Measurements from ENCODE around the gene HS1BP3.

The HS1BP3 gene

DNA sequence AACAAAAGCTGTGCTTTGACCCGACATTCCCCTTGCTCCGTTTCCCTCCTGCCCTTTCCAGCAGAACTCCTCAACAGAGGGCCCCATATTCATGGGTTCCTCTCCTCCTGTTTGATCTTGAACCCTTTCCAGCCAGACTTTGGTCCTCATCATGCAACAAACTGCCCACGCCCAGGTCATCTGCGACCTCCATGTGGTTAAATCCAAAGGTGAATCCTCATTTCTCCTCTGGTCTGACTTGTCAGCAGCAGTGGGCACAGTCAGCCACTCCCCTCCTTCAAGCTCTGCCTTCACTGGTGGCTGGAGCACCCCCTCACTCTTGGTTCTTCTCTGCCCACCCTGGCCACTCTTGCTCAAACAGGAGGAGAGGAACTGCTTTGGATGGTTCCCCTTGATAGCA is 2.7 kb downstream of the HS1BP3 start:
- no peak for DNase-seq (ENCODE audit: low read depth)
- H3K4me3 ChIP-seq (ENCODE audit: low read depth, low read length), result no peak overlapping the region
- TF ChIP-seq, protein P1, sequence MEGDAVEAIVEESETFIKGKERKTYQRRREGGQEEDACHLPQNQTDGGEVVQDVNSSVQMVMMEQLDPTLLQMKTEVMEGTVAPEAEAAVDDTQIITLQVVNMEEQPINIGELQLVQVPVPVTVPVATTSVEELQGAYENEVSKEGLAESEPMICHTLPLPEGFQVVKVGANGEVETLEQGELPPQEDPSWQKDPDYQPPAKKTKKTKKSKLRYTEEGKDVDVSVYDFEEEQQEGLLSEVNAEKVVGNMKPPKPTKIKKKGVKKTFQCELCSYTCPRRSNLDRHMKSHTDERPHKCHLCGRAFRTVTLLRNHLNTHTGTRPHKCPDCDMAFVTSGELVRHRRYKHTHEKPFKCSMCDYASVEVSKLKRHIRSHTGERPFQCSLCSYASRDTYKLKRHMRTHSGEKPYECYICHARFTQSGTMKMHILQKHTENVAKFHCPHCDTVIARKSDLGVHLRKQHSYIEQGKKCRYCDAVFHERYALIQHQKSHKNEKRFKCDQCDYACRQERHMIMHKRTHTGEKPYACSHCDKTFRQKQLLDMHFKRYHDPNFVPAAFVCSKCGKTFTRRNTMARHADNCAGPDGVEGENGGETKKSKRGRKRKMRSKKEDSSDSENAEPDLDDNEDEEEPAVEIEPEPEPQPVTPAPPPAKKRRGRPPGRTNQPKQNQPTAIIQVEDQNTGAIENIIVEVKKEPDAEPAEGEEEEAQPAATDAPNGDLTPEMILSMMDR (conservative IDR thresholded peaks at IDR 0.05; ENCODE audit: low read depth, low read length), result no peak

DNA sequence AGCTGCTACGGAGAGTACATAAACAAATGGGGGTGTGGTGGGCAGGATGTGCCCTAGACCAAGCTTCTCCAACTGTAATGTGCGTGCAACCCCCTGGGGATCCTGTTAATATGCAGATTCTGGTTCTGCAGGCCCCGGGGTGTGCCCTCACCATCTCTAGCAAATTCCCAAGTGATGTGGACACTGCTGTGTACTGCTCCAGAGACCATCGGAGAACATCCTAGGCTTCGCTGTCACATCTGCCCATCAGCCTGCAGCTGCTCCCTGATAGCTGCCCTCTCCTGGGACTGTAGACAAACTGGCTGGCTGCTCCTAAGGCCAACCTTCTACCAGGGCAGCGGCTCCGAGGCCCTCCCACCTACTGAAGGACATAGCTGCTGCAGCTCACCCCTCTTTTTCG is 3.2 kb downstream of the HS1BP3 start:
- H3K4me3 ChIP-seq (ENCODE audit: low read depth, low read length), result no peak overlapping the region
- TF ChIP-seq, protein P1 (conservative IDR thresholded peaks at IDR 0.05; ENCODE audit: low read depth, low read length), result no peak
- no peak for DNase-seq (ENCODE audit: low read depth)

DNA sequence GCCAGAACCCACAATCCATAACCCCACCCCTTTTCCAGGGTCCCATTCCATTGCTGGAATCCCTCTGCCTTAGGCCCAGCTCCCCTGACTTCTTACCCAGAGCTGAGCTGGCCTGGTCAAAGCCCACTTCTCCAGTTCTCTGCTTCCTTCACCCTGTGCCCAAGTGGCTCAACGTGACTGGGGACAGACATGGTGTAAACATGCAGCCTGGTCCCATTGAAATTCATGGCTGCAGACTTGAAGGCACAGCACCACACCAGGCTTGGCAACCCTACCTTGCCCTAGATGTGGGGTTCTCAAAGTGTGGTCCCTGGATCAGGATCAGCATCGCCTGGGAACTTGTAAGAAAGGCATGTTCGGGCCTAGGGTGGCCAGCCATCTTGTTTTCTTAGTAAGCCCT is 3.7 kb downstream of the HS1BP3 start:
- H3K4me3 ChIP-seq (ENCODE audit: low read depth, low read length), result no peak overlapping the region
- DNase-seq (ENCODE audit: low read depth), result no peak
- TF ChIP-seq, protein P1 (conservative IDR thresholded peaks at IDR 0.05; ENCODE audit: low read depth, low read length), result no peak

DNA sequence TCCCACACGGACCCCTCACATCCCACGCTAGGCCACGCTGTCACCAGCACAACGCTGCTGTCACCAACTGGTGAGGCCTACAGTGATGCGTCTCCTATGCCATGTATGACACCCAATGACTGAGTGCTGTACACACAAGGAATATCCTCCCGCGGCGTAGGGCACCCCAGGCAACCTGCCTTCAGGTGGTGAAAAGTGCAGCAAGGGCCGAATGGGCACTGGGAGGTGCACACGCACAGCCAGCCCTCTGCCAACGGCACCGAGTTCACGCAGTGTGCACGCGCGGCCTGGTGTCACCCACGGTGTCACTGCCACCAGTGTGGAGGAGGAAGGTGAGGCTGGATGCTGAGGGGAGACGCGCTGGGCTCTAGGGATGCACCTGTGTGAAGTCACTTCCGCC is 4.5 kb downstream of the HS1BP3 start:
- no peak for DNase-seq (ENCODE audit: low read depth)
- TF ChIP-seq, protein P1 (conservative IDR thresholded peaks at IDR 0.05; ENCODE audit: low read depth, low read length), result no peak
- H3K4me3 ChIP-seq (ENCODE audit: low read depth, low read length), result no peak overlapping the region

DNA sequence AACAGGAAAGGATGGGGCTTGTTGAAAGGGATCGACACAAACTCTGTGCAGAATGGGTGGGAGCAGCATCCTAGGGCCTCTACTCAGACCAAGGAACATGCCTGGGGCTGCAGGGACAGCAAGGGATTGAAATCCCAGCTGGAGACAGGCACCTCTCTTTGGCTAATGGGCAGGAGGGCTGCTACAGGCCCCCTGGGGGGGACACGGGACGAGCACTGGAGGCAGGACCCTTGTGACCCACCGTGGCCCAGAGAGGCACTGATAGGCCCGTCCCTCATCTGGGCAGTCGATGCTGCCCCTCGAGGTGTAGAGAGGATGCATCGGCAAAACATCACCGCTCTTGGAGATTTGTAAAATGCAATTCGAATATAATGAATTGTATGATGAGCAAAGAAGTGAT is 5.1 kb downstream of the HS1BP3 start:
- TF ChIP-seq, protein P1 (conservative IDR thresholded peaks at IDR 0.05; ENCODE audit: low read depth, low read length), result no peak
- no peak for DNase-seq (ENCODE audit: low read depth)
- no peak overlapping the region for H3K4me3 ChIP-seq (ENCODE audit: low read depth, low read length)

DNA sequence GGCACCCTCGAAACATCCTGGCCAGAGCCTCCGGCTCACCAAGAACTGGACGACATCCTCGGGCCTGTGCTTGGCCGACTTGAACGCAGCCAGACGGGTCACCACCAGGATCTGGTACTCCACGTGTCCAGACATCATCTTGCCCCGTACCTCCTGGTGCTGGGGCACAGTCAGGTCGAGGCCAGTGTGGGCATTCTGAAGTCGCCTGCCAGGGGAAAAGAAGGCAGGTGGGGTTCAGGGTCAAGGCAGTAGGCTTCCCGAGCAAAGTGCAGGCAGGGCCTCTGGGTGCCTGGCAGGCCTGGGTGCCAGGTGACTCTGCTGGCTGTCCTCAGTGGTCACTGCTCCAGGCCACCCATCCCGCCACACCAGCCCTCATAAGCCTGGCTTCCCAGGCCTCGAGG is 5.6 kb downstream of the HS1BP3 start:
- H3K4me3 ChIP-seq (ENCODE audit: low read depth, low read length), result no peak overlapping the region
- no peak for DNase-seq (ENCODE audit: low read depth)
- TF ChIP-seq, protein P1 (conservative IDR thresholded peaks at IDR 0.05; ENCODE audit: low read depth, low read length), result no peak

DNA sequence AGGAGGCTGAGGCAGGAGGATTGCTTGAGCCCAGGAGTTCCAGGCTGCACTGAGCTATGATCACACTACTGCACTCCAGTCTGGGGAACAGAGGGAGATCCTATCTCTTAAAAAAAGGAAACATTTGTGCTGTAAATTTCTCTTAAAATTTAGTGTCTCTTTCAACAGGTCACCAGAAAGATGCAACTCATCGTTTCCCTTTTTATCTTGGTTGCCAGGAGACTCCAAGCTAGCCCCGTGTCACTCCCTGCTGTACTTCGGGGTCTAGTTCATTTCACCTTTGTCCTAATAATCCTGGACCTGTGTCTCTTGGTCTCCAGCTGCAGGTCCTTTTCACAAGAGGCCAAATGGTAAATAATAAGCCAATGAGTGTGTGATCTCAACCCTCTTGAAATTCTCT is 7.1 kb downstream of the HS1BP3 start:
- TF ChIP-seq, protein P1 (conservative IDR thresholded peaks at IDR 0.05; ENCODE audit: low read depth, low read length), result no peak
- H3K4me3 ChIP-seq (ENCODE audit: low read depth, low read length), result no peak overlapping the region
- DNase-seq (ENCODE audit: low read depth), result no peak

Measured in choroid plexus epithelial cell (primary cell).